Endodermal cell (in vitro differentiated cells): Measurements from ENCODE around the gene SYNPO2L. TPM values are rescaled to one million over a fixed set of nuclear protein-coding genes. Genes with fewer than 3 reads are reported as not detected.
"Not testable (repeated sequence)": the region's sequence is repeated elsewhere in the genome, so short reads cannot be mapped to it uniquely, and the experiment has no call there.

Source experiments
- DNase-seq: peaks from one replicate; pipeline ENCODE4 v3.0.0-alpha.2; 2017
- H3K27ac ChIP-seq: 2 replicates; pipeline ENCODE4 v1.5.1; 2013; ENCODE audit warnings: mild to moderate bottlenecking, low read depth, low read length, moderate library complexity
- H3K27me3 ChIP-seq: 2 replicates; pipeline ENCODE4 v1.6.1; 2013; ENCODE audit warnings: mild to moderate bottlenecking, low read length, moderate library complexity; ENCODE audit not compliant: insufficient read depth, control insufficient read depth, poor library complexity, severe bottlenecking
- H3K36me3 ChIP-seq: 2 replicates; pipeline ENCODE4 v1.7.0; 2013; ENCODE audit warnings: mild to moderate bottlenecking, low read length, moderate library complexity; ENCODE audit not compliant: control insufficient read depth, insufficient read depth
- H3K4me1 ChIP-seq: one replicate; pipeline ENCODE4 v1.7.0; 2013; ENCODE audit warnings: low read length; ENCODE audit not compliant: control insufficient read depth, insufficient read depth
- H3K4me3 ChIP-seq: 2 replicates; pipeline ENCODE4 v1.5.1; 2013; ENCODE audit warnings: mild to moderate bottlenecking, low read length, moderate library complexity
- H3K9ac ChIP-seq: 2 replicates; pipeline ENCODE4 v1.6.1; 2013; ENCODE audit warnings: mild to moderate bottlenecking, low read length, moderate library complexity; ENCODE audit not compliant: poor library complexity, severe bottlenecking; ENCODE audit errors: extremely low read depth
- H3K9me3 ChIP-seq: 2 replicates; pipeline ENCODE4 v1.6.1; 2013; ENCODE audit warnings: mild to moderate bottlenecking, low read length, moderate library complexity; ENCODE audit not compliant: control insufficient read depth
- H3K27ac Mint-ChIP-seq: 2 replicates; pipeline ENCODE4 v1.8.0; 2020; ENCODE audit warnings: mixed read lengths
- H3K27me3 Mint-ChIP-seq: 2 replicates; pipeline ENCODE4 v1.8.0; 2021; ENCODE audit warnings: mild to moderate bottlenecking, mixed read lengths; ENCODE audit not compliant: insufficient read depth
- H3K36me3 Mint-ChIP-seq: 2 replicates; pipeline ENCODE4 v1.8.0; 2020; ENCODE audit warnings: low read depth, mixed read lengths
- H3K4me1 Mint-ChIP-seq: 2 replicates; pipeline ENCODE4 v1.8.0; 2020; ENCODE audit warnings: mixed read lengths
- H3K4me3 Mint-ChIP-seq: 2 replicates; pipeline ENCODE4 v1.8.0; 2020; ENCODE audit warnings: mild to moderate bottlenecking, moderate library complexity, mixed read lengths
- H3K9me3 Mint-ChIP-seq: 2 replicates; pipeline ENCODE4 v1.8.0; 2020; ENCODE audit warnings: mild to moderate bottlenecking, mixed read lengths
- WGBS, 2 experiments: methylation state at CpG; one replicate each; pipeline versions ENCODE4 v1.1.5 to v1.1.7; 2013; ENCODE audit warnings: missing lambda C conversion rate in 2 of 2, mixed read lengths in 1 of 2; ENCODE audit not compliant: insufficient coverage in 1 of 2, insufficient read length in 1 of 2; 5-methylcytosine and 5-hydroxymethylcytosine counted together
- total RNA-seq, 2 donors: library from RNA; stranded (reverse); fragmentation: NEBNext Ultra II Directional in 1 of 2; extraction: Animal tissue kit (Norgen Biotek cat#: 25700) in 1 of 2; gene quantifications; 2 replicates in 1 of 2; 3 replicates in 1 of 2; pipeline ENCODE4 v1.2.1, GENCODE V29; 2021

Gene SYNPO2L
- total RNA-seq, 2 donors from 2014 or later: 0.11 to 0.20 TPM

GRCh38 chr10:73689596-73689995 lies 33.8 kb upstream of the SYNPO2L start:
- H3K9me3 Mint-ChIP-seq: peaks cover 10% of the 10 kb centered on the region
- H3K27ac ChIP-seq, H3K9me3 ChIP-seq, DNase-seq, H3K9ac ChIP-seq, H3K4me3 Mint-ChIP-seq, H3K36me3 ChIP-seq, H3K4me1 Mint-ChIP-seq, H3K27ac Mint-ChIP-seq, H3K4me1 ChIP-seq, H3K27me3 ChIP-seq, H3K4me3 ChIP-seq, H3K27me3 Mint-ChIP-seq: not testable (repeated sequence)
- WGBS, 2 experiments: 98% methylated on average over 13 of the region's 28 CpGs; no CpG with 5 or more reads in 1 of the 2 experiments
- H3K36me3 Mint-ChIP-seq: peaks cover 31% of the 10 kb centered on the region

DNA sequence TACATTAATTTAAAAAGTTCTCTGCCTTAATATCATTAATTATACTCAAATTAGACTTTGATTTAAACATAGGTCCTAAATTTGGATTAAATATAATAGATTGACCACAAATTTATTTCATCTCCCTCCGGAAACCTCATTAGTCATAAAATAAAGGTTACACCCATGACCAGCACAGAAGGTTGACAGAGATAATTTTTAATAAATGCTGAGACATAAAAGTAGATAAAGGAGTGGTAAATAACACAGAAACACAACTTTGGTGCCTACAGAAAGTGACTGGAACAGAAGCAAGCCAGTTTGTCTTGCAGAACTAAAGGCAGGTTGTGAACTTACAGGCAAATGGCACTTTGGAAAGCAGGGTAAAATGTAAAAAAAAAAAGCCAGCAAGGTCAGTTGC lies 31.8 kb upstream of the SYNPO2L start:
- DNase-seq, H3K36me3 ChIP-seq, H3K4me3 ChIP-seq, H3K4me3 Mint-ChIP-seq, H3K4me1 Mint-ChIP-seq, H3K27ac ChIP-seq, H3K27me3 Mint-ChIP-seq, H3K9ac ChIP-seq, H3K4me1 ChIP-seq, H3K9me3 ChIP-seq, H3K27me3 ChIP-seq, H3K27ac Mint-ChIP-seq: not testable (repeated sequence)
- WGBS, 2 experiments: 100% methylated on average over 1 of the region's 1 CpG; no CpG with 5 or more reads in 1 of the 2 experiments
- Mint-ChIP-seq H3K36me3 (peaks cover 25% of the 10 kb centered on the region), H3K9me3 (peaks cover 10% of the 10 kb centered on the region)

DNA sequence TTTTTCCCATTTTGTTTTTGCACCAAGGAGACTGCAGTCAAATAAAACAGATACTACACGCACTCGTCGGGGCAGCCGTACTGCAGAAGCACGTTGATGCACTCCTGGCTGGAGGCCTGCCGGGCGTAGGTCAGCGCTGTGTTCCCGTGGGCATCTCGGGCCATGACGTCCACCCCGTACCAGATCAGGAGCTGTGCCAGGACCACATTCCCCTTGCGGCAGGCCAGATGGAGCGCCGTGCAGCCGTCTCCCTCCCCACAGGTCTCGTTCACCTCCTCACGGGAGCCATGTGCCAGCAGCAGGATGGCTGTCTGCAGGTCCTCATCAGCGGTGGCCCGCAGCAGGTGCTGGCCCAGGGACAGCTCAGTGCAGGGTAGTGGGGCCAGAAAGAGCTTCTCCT lies 18.7 kb upstream of the SYNPO2L start:
- not testable (repeated sequence) for H3K4me3 Mint-ChIP-seq, H3K27ac Mint-ChIP-seq, H3K27me3 ChIP-seq, H3K36me3 ChIP-seq, H3K4me1 Mint-ChIP-seq, H3K36me3 Mint-ChIP-seq, H3K9me3 Mint-ChIP-seq, H3K9ac ChIP-seq, DNase-seq, H3K9me3 ChIP-seq, H3K4me3 ChIP-seq, H3K4me1 ChIP-seq, H3K27ac ChIP-seq, H3K27me3 Mint-ChIP-seq
- 100% methylated on average over 5 of the region's 20 CpGs; no CpG with 5 or more reads in 1 of the 2 experiments for WGBS, 2 experiments

DNA sequence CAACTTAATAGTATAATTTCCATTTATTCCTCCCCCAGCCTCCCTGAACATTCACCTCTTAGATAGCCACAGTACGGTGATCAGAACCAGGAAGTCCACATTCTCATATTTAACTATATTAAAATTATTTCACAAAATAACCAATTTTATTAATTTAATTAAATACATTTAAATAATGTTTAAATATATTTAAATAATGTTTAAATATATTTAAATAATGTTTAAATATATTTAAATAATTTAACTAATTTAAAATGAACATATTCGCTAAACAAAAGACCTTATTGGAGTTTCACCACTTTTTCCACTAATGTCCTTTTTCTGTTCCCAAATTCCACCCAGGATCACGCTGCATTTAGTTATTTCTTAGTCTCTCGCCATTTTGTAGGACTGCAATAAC lies 12.5 kb upstream of the SYNPO2L start:
- no CpG with 5 or more reads among the region's 4 CpGs for WGBS, 2 experiments
- H3K36me3 Mint-ChIP-seq, H3K4me1 Mint-ChIP-seq, H3K4me3 ChIP-seq, H3K27me3 Mint-ChIP-seq, H3K9me3 ChIP-seq, H3K27ac Mint-ChIP-seq, H3K9me3 Mint-ChIP-seq, H3K9ac ChIP-seq, H3K4me3 Mint-ChIP-seq, H3K36me3 ChIP-seq, DNase-seq, H3K4me1 ChIP-seq, H3K27ac ChIP-seq, H3K27me3 ChIP-seq: not testable (repeated sequence)

GRCh38 chr10:73666153-73666809 lies 10.5 kb upstream of the SYNPO2L start:
- H3K9me3 Mint-ChIP-seq, H3K4me3 Mint-ChIP-seq, H3K4me1 Mint-ChIP-seq: not testable (repeated sequence)

DNA sequence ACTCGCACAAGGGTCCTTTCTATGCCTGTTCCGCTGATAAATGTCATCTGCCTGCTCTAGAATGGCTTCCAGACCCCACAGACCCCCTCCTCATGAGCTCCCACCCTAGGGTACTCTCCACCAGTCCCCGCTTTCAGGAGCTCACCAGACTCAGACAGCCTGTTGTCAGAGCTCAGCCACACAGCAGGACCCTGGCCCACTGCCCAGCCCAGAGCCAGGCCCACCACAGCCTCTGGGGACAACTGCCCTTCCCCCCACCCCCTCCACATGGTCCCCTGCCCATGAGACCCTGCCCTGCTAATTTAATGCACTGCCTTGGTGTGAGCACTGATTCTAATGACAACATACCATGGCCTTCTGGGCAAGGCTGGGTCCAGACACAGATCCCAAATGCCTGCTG lies 9.8 kb upstream of the SYNPO2L start:
- not testable (repeated sequence) for H3K27ac ChIP-seq, H3K36me3 Mint-ChIP-seq, H3K9me3 Mint-ChIP-seq, H3K9me3 ChIP-seq, H3K4me3 Mint-ChIP-seq, DNase-seq, H3K27me3 Mint-ChIP-seq, H3K4me3 ChIP-seq, H3K27me3 ChIP-seq, H3K36me3 ChIP-seq, H3K27ac Mint-ChIP-seq, H3K4me1 Mint-ChIP-seq, H3K4me1 ChIP-seq, H3K9ac ChIP-seq
- WGBS, 2 experiments: 91% methylated on average over 3 of the region's 3 CpGs; no CpG with 5 or more reads in 1 of the 2 experiments

More at GRCh38 chr10:73666153-73666809, 10.5 kb upstream of the SYNPO2L start:
- not testable (repeated sequence) for H3K36me3 ChIP-seq, H3K27me3 Mint-ChIP-seq, H3K27me3 ChIP-seq, H3K9me3 ChIP-seq, H3K4me1 ChIP-seq, H3K4me3 ChIP-seq, H3K36me3 Mint-ChIP-seq, H3K27ac ChIP-seq, DNase-seq, H3K27ac Mint-ChIP-seq, H3K9ac ChIP-seq
- 62 to 84% methylated on average over 2 to 3 of the region's 5 CpGs for WGBS, 2 experiments
